Esophagus squamous epithelium (tissue), 4 donors: ENCODE data around the gene DPP3.

Experiments used
- CTCF ChIP-seq, 6 experiments: fragments of 450-650 bp in 4 of 6; fragments of 200-600 bp in 2 of 6; sonication (generic) in 2 of 6; IDR thresholded peaks; one replicate each; pipeline ENCODE4 v1.5.1; 2016 to 2019; ENCODE audit warnings: antibody characterized with exemption in 6 of 6, mild to moderate bottlenecking in 4 of 6, moderate library complexity in 4 of 6
- POLR2A ChIP-seq, 4 donors: fragments of 450-650 bp; IDR thresholded peaks; one replicate each; pipeline ENCODE4 v1.6.1; 2017; ENCODE audit warnings: antibody characterized with exemption in 4 of 4, mild to moderate bottlenecking in 4 of 4, moderate library complexity in 3 of 4

DNA sequence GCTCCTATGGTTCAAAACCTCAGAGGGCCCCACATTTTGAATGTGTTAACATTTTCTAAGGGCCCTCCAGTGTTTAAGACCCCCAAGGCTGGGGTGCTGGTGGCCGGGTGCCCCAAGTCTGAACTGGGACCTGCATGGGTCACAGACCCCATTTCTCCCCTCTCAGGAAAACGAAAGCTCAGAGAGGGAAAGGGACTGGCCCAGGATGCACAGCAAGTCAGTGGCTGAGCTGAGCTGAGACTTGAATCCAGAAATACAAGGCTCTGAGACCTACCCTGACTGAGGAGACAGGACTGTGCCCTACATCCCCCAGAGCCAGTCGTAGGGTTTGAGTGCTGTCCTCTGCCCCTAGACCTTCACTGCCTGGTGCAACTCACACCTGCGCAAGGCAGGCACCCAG is 70.7 kb downstream of the DPP3 start:
- no peak for TF ChIP-seq POLR2A (IDR thresholded peaks at IDR 0.05)
- no peak for TF ChIP-seq CTCF (IDR thresholded peaks at IDR 0.05)
